ENCODE data around the gene SELENOV.

Gene SELENOV

DNA sequence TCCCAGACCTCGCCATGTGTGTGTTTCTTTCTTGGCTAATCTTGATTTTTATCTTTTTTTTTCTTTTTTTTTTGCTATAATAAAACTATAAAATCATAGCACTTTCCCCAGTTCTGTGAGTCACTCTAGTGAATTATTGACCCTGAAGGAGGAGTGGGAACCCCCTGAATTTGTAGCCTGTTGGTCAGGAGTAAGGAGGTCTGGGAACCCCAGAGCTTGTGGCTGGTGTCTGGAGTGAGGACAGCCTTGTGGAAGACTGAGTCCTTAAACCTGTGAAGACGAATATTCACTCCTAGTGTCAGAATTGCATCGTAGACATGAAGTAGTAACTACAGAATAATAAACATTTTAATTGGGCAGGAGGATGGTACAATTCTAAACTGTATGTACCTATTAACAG lies 10.3 kb downstream of the SELENOV start:
- DNase-seq: no peak

DNA sequence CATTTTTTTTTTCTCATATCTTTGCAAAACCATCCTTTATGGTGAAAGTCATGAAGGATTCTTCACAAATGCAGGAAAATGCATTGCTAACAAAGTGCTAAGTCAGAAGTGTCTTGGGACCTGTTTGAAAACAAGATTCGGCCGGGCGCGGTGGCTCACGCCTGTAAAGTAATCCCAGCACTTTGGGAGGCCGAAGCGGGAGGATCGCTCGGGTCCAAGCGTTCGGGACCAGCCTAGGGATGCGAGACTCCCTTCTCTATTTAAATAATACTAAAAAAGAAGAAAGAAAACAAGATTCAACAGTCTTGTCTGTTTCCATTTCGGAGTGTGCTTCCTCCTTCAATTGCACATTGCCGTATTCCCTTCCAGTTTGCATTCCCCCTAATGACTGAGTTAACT lies 16.9 kb downstream of the SELENOV start:
- DNase-seq: no peak

DNA sequence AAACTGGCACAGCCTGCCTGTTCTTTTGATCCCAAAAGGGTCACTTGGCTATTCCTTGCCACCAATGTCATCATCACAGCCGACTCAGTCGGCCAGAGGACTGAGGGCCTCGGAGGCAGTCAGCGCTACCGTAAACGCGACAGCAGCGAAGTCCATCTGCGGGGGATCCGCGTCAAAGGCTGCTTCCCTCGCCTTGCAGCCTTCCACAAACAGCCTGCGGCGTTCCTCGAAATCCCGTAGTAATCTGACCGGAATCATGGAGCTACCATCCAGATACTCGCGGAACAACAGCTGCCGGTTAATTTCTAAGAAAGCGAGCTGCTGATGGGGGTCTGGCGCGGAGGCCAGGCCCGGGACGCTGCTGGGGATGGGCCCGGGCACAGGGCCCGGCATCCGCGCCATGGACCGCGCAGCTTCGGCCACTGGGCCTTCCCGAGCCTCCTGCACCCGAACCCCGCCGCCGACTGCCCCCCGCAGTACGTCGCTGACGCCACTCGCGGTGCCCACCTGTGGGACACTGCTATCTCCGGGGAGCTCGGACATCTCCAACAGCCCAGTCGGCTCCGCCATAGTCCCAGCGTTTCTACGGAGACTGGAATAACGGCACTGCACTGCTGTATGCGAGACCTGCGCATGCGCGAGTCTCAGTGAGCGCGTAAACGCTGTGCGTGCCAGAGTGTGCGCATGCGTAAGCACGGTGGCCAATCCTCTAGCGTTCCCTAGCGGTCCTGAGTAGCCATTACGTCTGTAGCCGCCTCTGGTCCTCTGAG lies 17.5 kb downstream of the SELENOV start, which contains the start of gene EID2B:
Gene EID2B (minus strand): TSS at position 620 of the 770 bp plus-strand sequence. CDS start 50 bp downstream, at position 570.
- DNase-seq: peak; percentile 96

- no peak for DNase-seq
Observed at GRCh38 chr19:39533003-39533512, 18.1 kb downstream of the SELENOV start.

DNA sequence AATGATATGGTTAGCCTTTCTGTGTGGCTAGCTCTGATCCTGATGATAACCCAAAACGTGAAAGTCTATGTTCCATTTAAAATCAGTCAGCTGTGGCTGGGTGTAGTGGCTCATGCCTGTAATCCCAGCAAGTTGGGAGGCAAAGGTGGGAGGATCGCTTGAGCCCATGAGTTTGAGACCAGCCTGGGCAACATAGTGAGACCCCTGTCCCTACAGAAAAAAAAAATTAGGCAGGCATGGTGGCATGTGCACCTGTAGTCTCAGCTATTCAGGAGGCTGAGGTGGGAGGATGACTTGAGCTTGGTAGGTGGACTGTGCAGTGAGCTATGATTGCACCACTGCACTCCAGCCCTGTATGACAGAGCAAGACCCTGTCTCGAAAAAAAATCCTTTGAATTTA lies 18.9 kb downstream of the SELENOV start:
- DNase-seq: no peak

DNA sequence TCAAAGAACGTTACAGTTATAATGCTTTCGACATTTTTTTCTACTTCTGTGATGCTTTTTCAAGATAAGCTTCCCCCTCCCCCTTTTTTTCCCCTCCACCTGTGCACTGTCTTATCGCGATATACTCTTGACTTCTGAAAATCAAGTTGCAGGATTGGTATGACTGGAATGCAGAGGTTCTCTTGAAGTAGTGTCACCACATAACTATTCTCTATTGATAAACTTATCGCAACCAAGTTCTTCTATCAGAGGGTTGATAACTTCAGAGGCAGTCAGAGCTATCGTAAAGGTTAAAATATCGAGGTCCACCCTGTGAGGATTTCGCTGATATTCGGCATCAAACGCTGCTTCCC lies 24.2 kb downstream of the SELENOV start:
- DNase-seq: no peak

DNA sequence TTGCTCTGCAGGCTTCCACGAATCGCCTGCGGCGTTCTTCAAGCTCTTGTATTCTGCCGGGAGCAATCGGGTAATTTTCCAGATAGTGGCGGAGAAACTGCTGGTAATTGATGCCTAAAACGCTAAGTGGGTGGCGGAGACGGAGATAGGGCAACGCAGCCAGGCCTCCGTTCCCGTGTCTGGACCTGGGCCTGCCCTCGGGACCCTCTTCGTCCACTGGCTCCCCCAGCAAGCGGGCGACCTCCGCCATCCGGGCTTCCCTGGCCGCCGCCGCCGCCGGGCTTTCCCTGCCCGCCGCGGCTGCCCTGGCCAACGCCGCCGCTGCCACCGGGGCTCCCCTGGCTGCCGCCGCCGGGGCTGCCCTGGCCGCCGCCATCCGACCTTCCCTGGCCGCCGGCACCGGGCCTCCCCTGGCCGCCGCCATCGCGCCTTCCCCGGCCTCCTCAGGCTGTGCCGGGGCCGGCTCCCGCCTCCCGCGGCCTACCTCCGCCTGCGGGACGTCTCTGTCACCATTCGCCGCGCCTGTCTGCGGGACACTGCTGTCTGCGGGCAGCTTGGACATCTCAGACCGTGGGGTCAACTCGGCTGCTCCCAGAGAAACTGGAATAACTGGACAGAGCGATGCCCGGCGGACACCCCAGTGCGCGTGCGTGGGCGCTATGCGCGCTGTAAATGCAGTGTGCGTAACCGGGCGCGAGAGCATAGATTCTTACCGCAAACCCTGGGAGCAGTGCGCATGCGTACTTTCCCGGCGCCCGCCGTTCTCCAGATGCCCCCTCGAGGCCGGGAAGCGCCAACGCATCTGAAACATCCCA lies 24.8 kb downstream of the SELENOV start, which contains the start of gene EID2:
Gene EID2 (minus strand): TSS at position 644 of the 815 bp plus-strand sequence. CDS start 82 bp downstream, at position 562.
- DNase-seq: peak; percentile 81

- DNase-seq: no peak
Observed at GRCh38 chr19:39540333-39540673, 25.4 kb downstream of the SELENOV start.

GRCh38 chr19:39542206-39542605 lies 27.3 kb downstream of the SELENOV start:
- no peak for DNase-seq

GRCh38 chr19:39543477-39543857 lies 28.5 kb downstream of the SELENOV start:
- no peak for DNase-seq

- DNase-seq: no peak
Observed at GRCh38 chr19:39544226-39544903, 29.4 kb downstream of the SELENOV start.

DNA sequence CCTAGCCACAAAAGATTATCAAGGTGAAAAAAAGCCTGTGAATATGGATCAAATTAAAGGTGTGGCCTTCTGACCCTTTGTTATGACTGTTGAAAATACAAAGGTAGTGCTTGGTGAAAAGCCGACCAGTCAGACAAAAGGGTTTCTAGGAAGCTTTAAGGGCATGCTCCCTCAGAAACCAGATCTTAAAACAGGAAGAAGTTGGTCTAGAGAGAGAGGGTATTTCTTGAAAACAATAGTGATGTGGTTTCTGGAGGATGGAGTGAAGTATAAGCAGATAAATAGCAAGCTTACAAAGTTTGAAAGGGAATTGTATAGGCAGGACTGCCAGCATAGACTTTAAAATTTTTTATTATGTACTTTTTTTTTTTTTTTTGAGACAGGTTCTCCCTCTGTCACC lies 30.0 kb downstream of the SELENOV start:
- DNase-seq: no peak

GRCh38 chr19:39546599-39546998 lies 31.7 kb downstream of the SELENOV start:
- DNase-seq: no peak

- no peak for DNase-seq
Observed at GRCh38 chr19:39550197-39550596, 35.3 kb downstream of the SELENOV start.

DNA sequence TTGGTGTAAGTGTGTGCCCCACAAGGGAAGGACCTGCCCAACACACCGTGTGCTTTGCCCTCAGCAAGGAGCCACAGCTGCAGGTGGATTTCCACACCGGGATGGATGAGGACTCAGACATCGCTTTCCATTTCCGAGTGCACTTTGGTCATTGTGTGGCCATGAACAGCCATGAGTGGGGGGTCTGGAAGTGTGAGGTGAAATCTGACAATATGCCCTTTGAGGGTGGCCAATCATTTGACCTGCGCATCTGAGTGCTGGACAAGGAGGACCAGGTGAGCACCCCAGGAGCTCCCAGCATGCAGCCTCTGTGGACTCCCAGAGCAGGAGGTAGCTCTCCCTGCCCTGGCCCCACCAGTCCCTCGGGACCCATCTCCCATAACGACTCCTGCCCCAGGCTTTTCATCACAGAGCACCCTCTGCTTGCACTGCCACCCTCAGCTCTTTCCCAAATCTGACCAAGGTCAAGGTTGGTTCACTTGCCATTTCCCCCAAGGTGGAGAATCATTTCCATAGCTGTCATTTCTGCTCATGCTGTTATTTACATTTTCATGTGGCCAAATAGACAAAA lies 38.2 kb downstream of the SELENOV start:
- DNase-seq: no peak

DNA sequence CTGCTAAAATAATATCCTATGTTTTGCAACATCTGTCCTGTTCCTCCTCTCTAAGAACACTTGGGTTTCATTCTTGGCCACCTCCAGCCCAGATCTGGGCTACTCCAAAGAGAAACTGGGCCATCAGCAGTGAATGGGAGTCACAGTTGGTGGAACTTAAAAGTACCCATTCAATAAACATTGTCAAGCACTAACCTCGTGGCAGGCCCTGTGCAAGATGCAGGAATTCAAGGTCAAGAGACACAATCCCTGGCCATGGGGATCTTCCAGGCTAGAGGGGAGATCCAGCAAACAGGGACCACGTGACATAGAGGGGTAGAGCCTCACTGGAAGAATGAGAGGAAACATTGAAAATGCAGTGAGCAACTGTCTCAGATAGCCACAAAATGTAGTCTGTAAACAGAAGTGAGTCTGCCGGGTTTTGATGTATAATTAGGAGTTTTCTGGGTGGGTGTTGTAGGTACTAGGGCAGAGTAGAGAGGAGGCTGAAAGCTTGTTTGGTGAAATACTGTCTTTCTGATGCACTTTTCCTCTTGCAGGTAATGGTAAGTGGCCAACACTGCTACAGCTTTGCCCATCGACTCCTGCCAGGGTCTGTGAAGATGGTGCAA lies 39.9 kb downstream of the SELENOV start:
- no peak for DNase-seq

DNA sequence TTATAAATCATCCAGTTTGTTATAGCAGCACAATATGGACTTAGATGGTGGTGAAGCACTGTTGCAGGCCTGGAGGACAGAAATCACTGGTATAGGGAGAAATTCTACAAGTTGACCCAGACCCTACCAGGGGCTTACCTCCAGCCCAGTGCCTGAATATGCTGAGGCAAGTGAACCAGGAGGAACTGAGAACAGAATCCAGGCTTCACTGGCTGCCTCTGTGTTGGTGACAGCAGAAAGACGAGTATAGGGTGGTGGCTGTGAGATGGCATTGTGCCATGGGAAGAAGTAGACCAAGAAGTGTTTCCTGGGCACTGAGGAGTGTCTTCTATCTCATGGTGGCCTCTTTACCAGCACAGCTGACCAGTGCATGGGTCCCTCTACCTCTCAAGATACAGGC lies 40.9 kb downstream of the SELENOV start:
- DNase-seq: no peak

DNA sequence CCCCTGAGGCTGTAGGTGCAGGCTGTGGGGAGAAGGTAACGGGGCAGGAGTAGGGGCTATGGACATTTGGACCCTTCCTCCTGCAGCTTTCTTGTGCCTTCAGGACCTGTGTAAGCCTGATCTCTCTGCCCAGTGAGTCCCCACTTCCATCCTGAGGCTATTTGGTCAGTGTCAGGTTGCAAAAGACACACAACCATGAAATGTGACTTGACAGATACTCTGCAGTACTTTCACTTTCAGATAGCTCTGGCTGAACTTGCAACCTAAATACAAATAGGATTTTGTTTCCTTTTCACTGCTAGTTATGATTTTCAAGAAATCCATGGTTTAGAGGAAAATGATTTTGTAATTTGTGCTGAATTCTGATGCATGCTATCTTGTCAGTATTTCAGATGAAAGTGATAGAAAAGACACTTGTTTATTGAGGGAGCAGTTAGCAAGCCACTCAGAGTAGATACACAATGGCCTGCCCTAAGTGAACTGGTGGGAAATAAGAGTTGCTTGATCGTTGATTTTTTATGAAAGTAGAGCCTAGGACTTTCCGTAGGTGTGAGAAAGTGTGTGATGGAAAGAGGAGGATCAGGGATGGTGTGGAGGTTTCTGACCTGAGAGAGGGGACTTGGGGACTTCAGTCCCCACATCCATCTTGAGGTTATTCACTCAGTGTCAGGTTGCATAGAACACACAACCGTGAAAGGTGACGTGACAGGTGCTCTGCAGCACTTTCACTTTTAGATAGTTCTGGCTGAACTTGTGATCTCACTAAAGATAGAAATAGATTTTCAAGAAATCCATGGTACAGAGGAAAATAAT lies 43.1 kb downstream of the SELENOV start:
- no peak for DNase-seq

- DNase-seq: no peak
Observed at GRCh38 chr19:39558624-39559117, 43.7 kb downstream of the SELENOV start.

DNA sequence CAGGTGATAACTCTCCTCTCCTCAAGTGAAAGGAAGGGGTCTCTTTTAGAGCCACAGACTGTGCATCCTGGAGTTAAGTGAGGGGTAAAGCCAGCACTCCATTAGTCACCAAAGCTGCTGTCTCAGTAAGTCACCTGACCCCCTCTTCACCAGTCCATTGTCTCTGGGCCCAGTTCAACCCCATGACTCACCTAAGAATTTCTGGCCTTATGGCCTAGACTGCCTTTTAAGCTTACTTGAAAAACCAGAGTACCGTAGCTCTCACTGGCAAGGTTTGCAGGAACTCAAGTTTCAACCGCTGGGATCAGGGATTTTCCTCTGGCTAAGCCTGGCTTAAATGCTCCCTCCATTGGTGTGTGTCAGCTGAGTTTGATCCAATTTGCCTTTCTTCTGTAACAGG lies 48.5 kb downstream of the SELENOV start:
- DNase-seq: no peak

- DNase-seq: no peak
Observed at GRCh38 chr19:39566064-39566463, 51.1 kb downstream of the SELENOV start.

GRCh38 chr19:39568604-39569003 lies 53.7 kb downstream of the SELENOV start:
- no peak for DNase-seq

All from NCI-H1694 (cell line).